DOHH2 (cell line): ENCODE measurements around the gene UBR3.
"Not testable (repeated sequence)": the region's sequence is repeated elsewhere in the genome, so short reads cannot be mapped to it uniquely, and the experiment has no call there.

Experiments
- H3F3A ChIP-seq: fragments of 200-600 bp; sonication (generic), shearing (Covaris generic); 2 replicates; pipeline ENCODE4 v1.6.0; 2016; ENCODE audit warnings: antibody characterized with exemption, mild to moderate bottlenecking; ENCODE audit not compliant: control insufficient read depth, insufficient read depth
- H3K27ac ChIP-seq: fragments of 200-600 bp; sonication (generic); 2 replicates; pipeline ENCODE4 v1.5.1; 2014; ENCODE audit warnings: low read depth, mild to moderate bottlenecking, low read length, moderate library complexity
- H3K27me3 ChIP-seq: fragments of 200-600 bp; sonication (generic); 2 replicates; pipeline ENCODE4 v1.6.1; 2014; ENCODE audit warnings: mild to moderate bottlenecking, low read length, mixed read lengths; ENCODE audit not compliant: control insufficient read depth
- H3K36me3 ChIP-seq: fragments of 200-600 bp; sonication (generic); 2 replicates; pipeline ENCODE4 v1.6.1; 2014; ENCODE audit warnings: mild to moderate bottlenecking, low read length, moderate library complexity, mixed read lengths; ENCODE audit not compliant: control insufficient read depth
- H3K4me1 ChIP-seq: fragments of 200-600 bp; sonication (generic); 2 replicates; pipeline ENCODE4 v1.6.1; 2014; ENCODE audit warnings: mild to moderate bottlenecking, low read length, mixed read lengths; ENCODE audit not compliant: control insufficient read depth
- H3K4me2 ChIP-seq: fragments of 200-600 bp; sonication (generic); 2 replicates; pipeline ENCODE4 v1.6.0; 2014; ENCODE audit warnings: mild to moderate bottlenecking, low read length, moderate library complexity
- H3K4me3 ChIP-seq: fragments of 200-600 bp; sonication (generic); 2 replicates; pipeline ENCODE4 v1.5.1; 2014; ENCODE audit warnings: mild to moderate bottlenecking, low read length, mixed read lengths
- H3K79me2 ChIP-seq: fragments of 200-600 bp; sonication (generic); 2 replicates; pipeline ENCODE4 v1.6.1; 2014; ENCODE audit warnings: mild to moderate bottlenecking, low read length, mixed read lengths; ENCODE audit not compliant: control insufficient read depth
- H3K9me2 ChIP-seq: fragments of 200-600 bp; sonication (generic); replicated peaks from 2 replicates; pipeline ENCODE4 v1.6.1; 2014; ENCODE audit warnings: mild to moderate bottlenecking, low read length, mixed read lengths; ENCODE audit not compliant: control insufficient read depth
- H3K9me3 ChIP-seq: fragments of 200-600 bp; sonication (generic); 2 replicates; pipeline ENCODE4 v1.6.1; 2014; ENCODE audit warnings: antibody characterized with exemption, low read length, mixed read lengths; ENCODE audit not compliant: control insufficient read depth, insufficient read depth
- H4K20me1 ChIP-seq: fragments of 200-600 bp; sonication (generic); 2 replicates; pipeline ENCODE4 v1.6.0; 2014; ENCODE audit warnings: low read depth, mild to moderate bottlenecking, antibody characterized with exemption, low read length, moderate library complexity; ENCODE audit not compliant: control insufficient read depth, insufficient read depth
- EZH2phosphoT487 ChIP-seq: fragments of 200-600 bp; sonication (generic); IDR thresholded peaks from 2 replicates; pipeline ENCODE4 v1.6.1; 2017; ENCODE audit warnings: borderline replicate concordance, mild to moderate bottlenecking, antibody characterized with exemption, low read length, moderate library complexity, mixed read lengths
- TF ChIP-seq, protein P1 (sequence below): fragments of 200-600 bp; sonication (generic); IDR thresholded peaks from one replicate; pipeline ENCODE4 v1.5.1; 2014; ENCODE audit warnings: antibody characterized with exemption, mild to moderate bottlenecking, low read depth, low read length; ENCODE audit not compliant: poor library complexity, severe bottlenecking

Gene UBR3

DNA sequence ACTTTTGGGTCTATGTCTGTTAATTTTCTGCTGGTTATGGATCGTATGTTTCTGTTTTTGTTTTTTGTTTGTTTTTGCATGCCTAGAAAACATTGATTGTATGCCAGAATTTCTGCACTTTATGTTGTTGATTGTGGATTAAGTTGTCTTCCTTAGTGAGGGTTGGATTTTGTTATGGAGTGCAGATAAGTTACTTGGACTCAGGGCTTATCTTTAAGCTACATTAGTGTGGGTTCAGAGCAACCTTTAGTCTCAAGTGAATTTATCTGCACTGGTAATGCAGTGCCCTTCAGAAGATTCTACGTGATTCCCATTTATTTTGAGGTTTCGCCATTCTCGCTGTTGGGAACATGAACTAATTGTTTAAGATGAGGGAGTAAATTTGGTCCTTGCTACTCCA, 32.9 kb downstream of the UBR3 start:
- no peaks in the 10 kb centered on the region for H3K9me2 ChIP-seq
- H3K4me3 ChIP-seq = no peak overlapping the region
- H3F3A ChIP-seq = no peaks in the 10 kb centered on the region
- no peaks in the 10 kb centered on the region for H3K4me1 ChIP-seq
- H4K20me1 ChIP-seq = no peaks in the 10 kb centered on the region
- no peak overlapping the region for H3K4me2 ChIP-seq
- no peaks in the 10 kb centered on the region for H3K27me3 ChIP-seq
- no peaks in the 10 kb centered on the region for H3K9me3 ChIP-seq
- no peaks in the 10 kb centered on the region for H3K36me3 ChIP-seq
- peaks cover 47% of the 10 kb centered on the region for H3K79me2 ChIP-seq
- no peak overlapping the region for H3K27ac ChIP-seq
- no peak for TF ChIP-seq EZH2phosphoT487
- TF ChIP-seq, protein P1, sequence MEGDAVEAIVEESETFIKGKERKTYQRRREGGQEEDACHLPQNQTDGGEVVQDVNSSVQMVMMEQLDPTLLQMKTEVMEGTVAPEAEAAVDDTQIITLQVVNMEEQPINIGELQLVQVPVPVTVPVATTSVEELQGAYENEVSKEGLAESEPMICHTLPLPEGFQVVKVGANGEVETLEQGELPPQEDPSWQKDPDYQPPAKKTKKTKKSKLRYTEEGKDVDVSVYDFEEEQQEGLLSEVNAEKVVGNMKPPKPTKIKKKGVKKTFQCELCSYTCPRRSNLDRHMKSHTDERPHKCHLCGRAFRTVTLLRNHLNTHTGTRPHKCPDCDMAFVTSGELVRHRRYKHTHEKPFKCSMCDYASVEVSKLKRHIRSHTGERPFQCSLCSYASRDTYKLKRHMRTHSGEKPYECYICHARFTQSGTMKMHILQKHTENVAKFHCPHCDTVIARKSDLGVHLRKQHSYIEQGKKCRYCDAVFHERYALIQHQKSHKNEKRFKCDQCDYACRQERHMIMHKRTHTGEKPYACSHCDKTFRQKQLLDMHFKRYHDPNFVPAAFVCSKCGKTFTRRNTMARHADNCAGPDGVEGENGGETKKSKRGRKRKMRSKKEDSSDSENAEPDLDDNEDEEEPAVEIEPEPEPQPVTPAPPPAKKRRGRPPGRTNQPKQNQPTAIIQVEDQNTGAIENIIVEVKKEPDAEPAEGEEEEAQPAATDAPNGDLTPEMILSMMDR = no peak

DNA sequence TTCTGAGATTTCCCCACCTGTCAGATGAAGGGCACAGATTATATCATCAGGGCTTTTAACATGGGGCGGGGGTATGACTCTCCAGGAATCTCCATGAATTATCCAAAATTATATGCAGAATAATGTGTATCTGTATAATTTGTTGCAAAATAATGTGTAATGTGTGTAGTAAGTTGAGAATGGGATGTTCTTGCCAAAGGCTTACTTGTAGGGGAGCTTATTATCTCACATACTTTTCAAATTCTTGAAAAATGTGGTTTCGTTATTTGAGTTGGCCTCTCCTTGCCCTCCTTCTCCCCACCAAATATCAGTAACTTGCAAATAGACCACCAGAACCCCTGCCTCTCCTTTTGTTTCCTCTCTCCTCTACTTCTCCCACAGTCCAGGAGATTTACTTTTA, 35.6 kb downstream of the UBR3 start:
- Histone ChIP-seq H4K20me1 (no peaks in the 10 kb centered on the region), H3K36me3 (no peaks in the 10 kb centered on the region), H3F3A (no peaks in the 10 kb centered on the region), H3K27me3 (no peaks in the 10 kb centered on the region), H3K4me2 (no peak overlapping the region), H3K9me2 (no peaks in the 10 kb centered on the region), H3K4me1 (no peaks in the 10 kb centered on the region), H3K4me3 (no peak overlapping the region), H3K27ac (no peak overlapping the region), H3K9me3 (no peaks in the 10 kb centered on the region), H3K79me2 (peaks cover 50% of the 10 kb centered on the region)
- TF ChIP-seq EZH2phosphoT487 = no peak
- TF ChIP-seq, protein P1 = no peak

DNA sequence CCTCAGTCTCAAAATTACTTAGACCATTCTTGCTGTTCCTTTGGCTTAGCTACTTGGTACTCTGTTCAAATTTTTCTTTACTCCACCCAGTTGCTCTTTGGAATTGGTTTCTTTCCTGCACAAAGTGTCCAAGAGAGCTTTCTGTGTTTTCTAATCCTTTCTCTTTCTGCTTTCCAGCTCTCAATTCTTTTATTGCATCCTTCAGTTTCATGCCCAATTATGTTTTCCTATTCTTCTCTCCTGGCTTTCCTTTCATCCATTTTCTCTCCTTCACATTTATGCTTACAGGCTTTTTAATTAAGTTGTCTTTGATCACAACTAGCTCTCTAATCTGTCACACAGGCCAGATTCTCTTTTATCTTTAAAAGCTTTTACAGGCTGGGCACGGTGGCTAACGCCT, 38.2 kb downstream of the UBR3 start:
- Histone ChIP-seq H3F3A (no peaks in the 10 kb centered on the region), H3K9me3 (no peaks in the 10 kb centered on the region), H3K9me2 (no peaks in the 10 kb centered on the region), H3K27me3 (no peaks in the 10 kb centered on the region), H3K4me2 (no peak overlapping the region), H3K36me3 (no peaks in the 10 kb centered on the region), H4K20me1 (no peaks in the 10 kb centered on the region), H3K27ac (no peak overlapping the region), H3K4me3 (no peak overlapping the region), H3K4me1 (no peaks in the 10 kb centered on the region), H3K79me2 (peaks cover 47% of the 10 kb centered on the region)
- no peak for TF ChIP-seq EZH2phosphoT487
- TF ChIP-seq, protein P1 = no peak

DNA sequence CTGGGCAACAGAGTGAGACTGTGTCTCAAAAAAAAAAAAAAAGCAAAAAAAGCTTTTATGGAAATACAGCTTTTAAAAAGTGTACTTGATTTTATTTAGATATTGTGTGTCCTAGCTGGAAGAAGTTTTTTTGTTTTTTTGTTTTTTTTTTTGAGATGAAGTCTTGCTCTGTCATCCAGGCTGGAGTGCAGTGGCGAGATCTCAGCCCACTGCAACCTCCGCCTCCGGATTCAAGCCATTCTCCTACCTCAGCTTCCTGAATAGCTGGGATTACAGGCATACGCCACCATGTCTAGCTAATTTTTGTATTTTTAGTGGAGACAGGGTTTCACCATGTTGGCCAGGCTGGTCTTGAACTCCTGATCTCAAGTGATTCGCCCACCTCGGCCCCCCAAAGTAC, 39.0 kb downstream of the UBR3 start:
- H3K9me3 ChIP-seq, H3F3A ChIP-seq, H3K4me3 ChIP-seq, H3K27me3 ChIP-seq, H3K36me3 ChIP-seq, H3K9me2 ChIP-seq, H3K27ac ChIP-seq, H3K4me1 ChIP-seq, H4K20me1 ChIP-seq, H3K4me2 ChIP-seq: not testable (repeated sequence)
- H3K79me2 ChIP-seq = peaks cover 43% of the 10 kb centered on the region
